HG02623 (cell line): ENCODE data around the gene AK9.
A peak's percentile ranks its signal among the peaks of the same experiment; 100 is the strongest.
"Not testable (repeated sequence)": the region's sequence is repeated elsewhere in the genome, so short reads cannot be mapped to it uniquely, and the experiment has no call there.

ENCODE experiments used
- ATAC-seq: cut with Tn5 transposase; IDR thresholded peaks from one replicate; pipeline ENCODE4 v1.9.1; 2021; ENCODE audit warnings: moderate library complexity; ENCODE audit not compliant: unreplicated experiment

The AK9 gene

GRCh38 chr6:109461733-109462526, 229.1 kb downstream of the AK9 start:
- ATAC-seq = no peak

DNA sequence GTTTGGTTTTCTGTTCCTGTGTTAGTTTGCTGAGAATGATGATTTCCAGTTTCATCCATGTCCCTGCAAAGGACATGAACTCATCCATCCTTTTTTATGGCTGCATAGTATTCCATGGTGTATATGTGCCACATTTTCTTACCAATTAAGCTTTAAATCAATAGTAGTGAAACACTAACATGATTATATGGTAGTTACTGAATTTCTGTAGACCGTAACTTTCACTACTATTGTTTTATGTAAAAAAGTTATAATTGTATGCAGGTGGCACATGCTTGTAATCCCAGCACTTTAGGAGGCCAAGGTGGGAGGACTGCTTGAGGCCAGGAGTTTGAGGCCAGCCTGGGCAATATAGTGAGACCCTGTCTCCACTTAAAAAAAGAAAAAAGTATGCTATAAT, 229.8 kb downstream of the AK9 start:
- ATAC-seq = not testable (repeated sequence)

GRCh38 chr6:109460161-109460829, 230.7 kb downstream of the AK9 start:
- no peak for ATAC-seq

GRCh38 chr6:109458774-109459531, 232.0 kb downstream of the AK9 start:
- peak; percentile 16 for ATAC-seq

DNA sequence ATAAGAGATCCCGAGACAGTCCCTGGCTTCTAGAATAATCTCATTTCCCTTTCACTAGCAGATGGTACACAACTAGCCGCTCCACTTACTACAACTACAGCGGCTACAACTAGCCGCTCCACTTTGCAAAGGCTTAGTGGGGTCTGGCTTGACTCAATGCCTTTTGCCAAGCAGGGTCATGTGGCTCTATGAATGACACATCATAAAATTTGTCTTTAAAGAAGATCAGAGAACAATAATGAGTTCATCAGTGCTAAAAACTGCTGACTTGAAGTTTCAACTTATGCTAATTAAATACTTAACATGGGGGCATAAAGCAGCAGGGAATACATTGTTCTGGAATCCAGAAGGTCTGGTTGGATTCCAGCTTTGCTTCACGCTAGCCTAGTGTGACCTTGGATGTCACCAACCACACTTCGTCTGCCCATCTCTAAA, 233.4 kb downstream of the AK9 start:
- no peak for ATAC-seq

DNA sequence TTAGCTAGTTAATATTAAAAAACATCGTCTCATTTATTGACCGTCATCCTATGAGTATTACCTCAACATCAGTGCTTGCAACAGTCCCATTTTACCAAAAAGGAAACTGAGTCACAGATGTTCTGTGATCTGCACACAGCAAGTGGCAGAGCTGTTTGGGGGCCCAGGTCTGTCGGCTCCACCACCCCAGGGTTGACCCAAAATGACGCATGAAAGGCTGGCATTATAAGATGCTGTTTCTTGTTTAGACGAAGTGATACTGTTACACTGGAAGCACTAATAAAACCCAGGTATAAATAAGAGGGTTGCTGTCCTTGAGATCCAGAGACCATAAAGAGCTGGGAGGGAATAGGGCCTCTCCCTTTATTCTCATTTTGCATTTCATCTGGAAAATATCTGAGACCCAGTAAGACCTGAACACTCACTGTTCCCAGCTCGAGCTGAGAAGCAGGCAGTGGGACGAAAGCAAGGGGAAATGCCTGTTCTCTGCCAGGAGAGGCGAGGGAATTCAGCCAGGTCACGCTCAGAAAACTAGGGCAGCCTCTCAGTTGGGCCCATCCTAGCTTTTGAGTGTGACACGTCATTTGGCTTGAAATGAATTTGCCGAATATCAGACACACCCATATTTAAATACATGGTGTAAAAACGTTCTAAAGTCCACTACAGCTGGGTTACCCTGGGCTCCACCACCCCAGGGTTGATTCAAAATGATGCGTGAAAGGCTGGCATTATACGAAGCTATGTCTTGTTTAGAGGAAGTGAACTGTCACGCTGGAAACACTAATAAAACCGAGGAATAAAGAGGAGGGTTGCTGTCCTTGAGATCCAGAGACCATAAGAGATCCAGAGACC, 234.1 kb downstream of the AK9 start:
- no peak for ATAC-seq

GRCh38 chr6:109456111-109456583, 234.9 kb downstream of the AK9 start:
- peak; percentile 6 for ATAC-seq

DNA sequence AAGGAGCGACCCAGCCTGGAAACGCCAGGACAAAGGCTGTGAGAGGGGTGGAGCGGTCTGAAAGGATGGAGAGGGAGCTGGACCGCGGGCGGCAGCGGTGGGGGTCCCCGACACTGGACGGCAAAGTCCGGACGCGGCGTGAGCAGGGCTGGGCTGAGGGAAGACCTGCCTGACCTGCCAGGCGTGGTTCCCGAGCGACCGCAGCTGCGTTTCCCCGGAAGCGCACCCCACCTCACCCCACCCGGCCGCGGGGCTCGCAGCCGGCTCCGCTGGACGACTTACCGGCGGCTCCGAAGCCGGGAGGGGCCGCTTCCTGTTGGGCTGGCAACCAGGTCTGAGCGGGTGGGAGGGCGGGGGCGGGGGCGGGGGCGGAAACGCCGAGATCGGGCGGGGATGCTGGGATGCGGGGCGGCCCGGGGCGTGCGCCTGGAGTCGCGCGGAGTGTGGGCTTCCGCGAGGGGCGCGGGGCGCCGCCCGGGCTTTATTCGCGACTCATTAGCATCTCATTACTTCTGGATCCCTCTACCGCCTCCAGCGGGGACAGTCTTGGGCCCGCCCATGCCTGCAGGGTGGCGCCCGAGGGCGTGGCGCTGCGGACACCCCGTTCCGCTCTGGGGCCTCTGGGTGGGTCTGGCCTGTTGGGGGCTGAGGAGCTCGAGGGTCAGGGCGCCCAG, 235.4 kb downstream of the AK9 start, which contains the start of gene MICAL1:
MICAL1 (minus strand) TSS at position 336 of the 674 bp plus-strand sequence. CDS start 1,576 bp downstream, outside the sequence.
- ATAC-seq = peak; percentile 56

DNA sequence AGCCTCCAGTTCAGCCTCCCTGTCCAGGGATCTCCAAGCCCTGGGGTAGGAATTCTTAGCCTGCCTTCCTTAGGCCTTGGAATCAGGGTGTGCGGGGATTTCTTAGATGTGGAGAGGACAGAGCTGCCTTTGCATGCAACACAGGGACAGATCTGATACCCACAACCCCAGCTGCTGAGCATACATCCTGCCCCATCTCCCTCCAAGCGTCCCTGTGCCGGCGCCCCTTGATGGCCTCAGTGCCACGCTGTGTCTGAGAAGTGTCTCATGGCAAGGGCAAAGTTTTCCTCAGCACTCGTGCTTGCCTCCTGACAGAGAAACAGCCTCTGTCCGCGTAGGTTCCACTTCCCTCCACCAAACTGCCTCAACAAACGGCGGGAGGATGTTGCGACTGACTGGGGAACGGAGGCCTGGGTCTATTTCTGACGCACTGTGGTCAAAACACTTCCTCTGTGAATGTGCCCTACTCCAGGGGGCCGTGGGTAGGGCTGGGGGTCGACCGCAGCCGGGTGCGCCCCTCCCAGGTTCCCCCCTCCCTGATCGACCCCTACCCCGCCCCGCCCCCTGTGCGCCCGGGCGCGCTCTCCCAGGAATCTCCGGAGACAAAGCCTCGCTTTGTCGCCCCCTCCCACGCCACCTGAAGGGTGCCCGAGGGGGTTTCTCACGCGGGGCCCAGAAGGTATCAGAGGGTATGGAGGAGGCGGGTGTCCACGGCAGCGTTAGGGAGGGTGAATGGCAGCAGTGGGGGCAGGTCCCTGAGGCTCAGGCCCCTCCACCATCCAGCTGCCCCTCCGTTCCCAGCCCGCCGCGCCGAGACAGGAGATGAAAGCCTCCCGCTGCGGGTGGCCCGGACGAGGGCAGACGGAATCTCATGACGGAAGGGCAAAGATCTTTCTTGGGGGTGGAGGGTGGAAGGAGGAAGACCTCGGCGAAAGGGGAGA, 236.2 kb downstream of the AK9 start:
- peak; percentile 35 for ATAC-seq

DNA sequence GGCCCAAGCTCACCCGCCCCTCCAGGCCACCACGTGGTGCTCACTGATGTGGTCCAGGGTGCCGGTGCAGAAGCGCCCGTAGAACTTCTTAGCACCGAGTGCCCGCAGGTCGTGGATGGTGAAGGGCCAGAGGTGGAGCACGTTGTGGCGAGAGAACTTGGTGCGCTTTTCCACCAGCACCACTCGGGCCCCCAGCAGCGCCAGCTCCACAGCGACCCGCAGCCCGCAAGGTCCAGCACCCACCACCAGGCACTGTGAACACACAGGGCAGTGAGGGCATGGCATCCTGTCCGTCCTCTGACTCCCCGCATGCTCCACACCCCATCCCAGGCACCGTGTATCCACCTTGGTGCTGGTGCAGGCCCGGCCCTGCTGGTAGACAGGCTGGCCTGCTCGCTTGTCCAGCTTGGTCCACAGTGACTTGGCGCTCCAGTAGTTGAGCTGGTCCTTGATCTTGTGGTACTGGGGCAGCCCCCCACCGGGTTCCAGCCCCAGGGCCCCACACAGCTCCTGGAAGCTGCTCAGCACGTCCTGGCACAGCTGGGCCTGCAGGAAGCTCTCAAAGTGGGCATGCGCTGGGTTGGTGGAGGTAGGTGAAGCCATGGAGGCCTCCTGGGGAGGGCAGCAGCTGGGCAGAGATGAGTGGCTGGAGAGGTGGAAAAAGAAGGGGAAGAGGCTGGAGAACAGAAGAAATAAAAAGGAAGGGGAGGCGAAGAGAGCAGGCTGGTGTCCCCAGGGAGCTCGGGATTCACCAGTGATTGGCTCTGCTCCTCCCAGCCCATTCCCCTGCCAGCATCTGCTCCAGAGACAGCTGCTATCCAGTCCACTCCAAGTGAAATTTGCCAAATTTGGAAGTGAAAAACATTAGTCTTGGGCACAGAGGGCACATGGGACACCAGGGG, 237.2 kb downstream of the AK9 start:
- no peak for ATAC-seq

- ATAC-seq = no peak
These were observed 237.8 kb downstream of the AK9 start for GRCh38 chr6:109453156-109453555.

DNA sequence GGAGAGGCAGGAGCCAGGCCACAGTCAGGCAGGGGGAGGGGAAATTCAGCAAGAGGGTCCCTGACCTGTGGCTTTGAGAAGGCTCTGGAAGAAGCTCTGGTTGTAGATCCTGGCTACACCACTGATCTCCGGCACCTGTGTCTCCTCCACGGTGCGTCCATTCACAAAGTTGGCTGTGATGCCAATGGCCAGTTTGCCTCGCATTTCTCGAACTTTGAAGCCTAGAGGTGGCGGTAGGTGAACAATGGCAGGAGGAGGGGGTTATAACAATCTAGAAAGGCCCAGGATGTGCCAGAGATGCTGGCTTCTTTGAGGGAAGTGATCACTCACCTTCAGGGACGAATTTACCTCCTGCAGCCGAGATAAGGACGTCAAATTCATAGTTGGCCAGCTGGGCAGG, 238.8 kb downstream of the AK9 start:
- no peak for ATAC-seq

- no peak for ATAC-seq
These were observed 239.6 kb downstream of the AK9 start for GRCh38 chr6:109451376-109451775.

GRCh38 chr6:109450801-109451200, 240.2 kb downstream of the AK9 start:
- ATAC-seq = no peak

DNA sequence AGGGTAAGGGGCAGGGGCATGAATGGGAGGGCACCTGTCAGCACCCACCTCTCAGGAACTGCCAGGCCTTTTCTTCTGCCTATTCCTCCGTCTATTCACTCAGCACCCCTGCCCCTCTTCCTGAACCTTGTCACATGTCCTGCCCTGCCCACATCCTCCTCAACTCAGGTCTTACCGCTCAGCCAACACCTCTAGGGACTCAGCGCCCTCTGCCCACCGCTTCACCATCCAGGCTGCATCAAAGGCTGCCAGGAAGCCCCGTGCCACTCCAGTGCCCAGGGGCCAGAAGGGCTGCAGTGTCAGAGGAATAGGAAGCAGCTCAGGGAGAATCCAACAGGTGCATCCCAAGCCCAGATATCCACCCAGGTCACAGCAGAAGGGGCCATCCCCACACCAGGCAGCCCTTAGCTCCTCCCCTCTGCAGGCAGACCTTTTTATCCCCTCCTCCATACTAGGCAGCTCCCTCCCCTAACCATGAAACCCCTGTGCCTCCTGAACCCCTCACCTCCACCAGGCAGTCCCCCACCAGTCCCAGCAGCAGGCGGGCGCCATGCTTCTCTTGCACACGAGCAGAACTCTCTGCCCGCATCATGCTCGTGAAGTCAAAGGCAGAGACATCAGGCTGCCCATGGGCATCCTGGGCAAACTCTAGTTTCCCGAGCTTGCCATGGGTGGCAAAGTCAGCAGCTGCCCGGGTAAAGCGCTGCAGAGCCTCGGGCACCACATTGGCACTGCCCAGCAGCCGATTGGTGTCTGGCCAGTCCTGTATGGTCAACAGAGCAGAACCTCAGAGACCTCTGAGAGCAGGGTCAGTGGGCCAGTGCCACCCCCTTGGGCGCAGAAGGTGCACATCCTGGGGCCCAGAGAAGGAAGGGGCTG, 241.0 kb downstream of the AK9 start:
- no peak for ATAC-seq

DNA sequence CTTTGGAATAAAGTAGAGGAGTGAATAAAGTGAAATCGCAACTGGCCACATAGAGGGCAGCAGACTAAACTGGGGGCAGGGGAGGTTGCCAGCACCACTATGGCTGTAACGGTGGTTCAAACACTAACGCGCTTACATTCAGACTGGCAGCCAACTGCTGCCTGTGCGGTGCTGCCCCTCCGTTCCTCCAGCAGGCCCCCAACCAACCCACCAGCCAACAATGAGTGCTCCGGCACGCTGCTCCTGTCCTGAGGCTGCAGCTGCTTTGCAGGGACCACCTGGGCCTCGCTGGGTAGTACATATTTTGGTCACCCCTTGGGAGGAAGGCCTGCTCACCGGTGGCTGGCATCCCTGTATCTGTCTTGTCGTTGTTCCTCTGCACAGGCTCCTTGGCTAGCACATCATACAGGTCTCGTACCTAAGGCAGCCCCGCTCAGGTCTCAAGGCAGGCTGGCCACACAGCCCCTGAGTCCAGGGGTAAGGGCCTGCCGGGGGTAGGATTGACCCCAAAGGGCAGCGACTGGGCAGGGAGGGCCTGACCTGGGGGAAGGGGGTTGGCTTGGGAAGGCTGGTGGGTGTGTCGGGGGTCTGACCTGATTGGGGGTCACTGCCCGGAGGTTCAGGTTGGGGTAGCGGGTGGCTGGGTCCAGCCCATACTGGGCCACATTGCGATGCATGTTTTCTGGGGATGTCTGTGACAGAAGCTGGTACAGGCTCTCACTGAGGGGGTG, 241.8 kb downstream of the AK9 start:
- no peak for ATAC-seq
